ENCODE results near the gene HOXA11. TPM values are rescaled to one million over a fixed set of nuclear protein-coding genes. Genes with fewer than 3 reads are reported as not detected.

Gene HOXA11
- total RNA-seq, 5 donors from 2014 or later (not counting 1 experiment from before 2014, with no cell fraction given): not detected

DNA sequence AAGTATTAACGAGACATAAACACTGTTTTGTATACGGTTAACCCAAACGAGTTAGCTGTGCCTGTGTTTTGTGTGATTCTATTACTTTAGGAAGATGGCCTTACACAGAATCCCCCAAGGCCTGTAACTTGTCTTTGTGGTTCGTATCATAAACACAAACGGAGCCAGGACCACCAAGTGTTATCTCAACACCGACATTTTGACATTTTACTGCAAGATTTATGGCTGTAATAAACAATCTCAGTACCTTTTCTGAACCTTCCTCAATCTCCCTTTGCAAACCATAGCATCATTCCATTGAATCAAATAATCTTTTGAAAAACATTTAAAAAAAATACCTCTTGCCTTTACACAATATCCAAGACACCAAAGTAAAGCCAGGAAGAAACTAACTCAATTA lies 52.1 kb downstream of the HOXA11 start:
- no peak overlapping the region for H3K4me3 Mint-ChIP-seq

DNA sequence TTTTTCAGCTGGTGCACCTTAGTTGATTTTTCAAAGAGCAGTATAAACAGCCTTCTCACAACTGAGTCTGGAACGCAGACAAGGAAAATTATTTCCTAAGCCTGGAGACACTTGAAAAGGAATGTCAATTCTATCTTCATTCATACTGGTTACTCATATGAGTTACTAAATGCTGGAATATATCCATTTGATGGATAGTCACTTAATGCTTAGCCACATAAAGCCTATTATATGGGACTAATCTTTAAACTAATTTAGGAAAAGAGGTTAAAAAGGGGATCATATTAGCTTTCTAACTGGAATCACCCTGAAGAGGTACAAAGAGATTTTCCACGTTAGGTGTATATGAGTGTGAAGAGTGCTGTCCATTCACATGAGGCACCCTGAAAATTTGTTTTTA lies 52.8 kb downstream of the HOXA11 start:
- H3K27ac Mint-ChIP-seq: no peak overlapping the region
- no peaks in the 10 kb centered on the region for H3K36me3 Mint-ChIP-seq
- Histone ChIP-seq H3K27ac (ENCODE audit: low read length) (no peak overlapping the region), H3K27me3 (replicated peaks in 1 of 2; ENCODE audit: control insufficient read depth in 2 of 2, extremely low read depth in 1 of 2, insufficient read depth in 2 of 2, low read length in 1 of 2) (peaks cover 0 to 24% of the 10 kb centered on the region in 2 experiments), H3K9me3 (no peaks in the 10 kb centered on the region), H3K4me3 (ENCODE audit: control insufficient read depth in 1 of 2, extremely low read depth in 1 of 2, low read length in 1 of 2) (no peak overlapping the region), H3K4me1 (ENCODE audit: control insufficient read depth in 1 of 2, extremely low read depth in 1 of 2, insufficient read depth in 2 of 2, low read length in 2 of 2) (peaks cover 4 to 19% of the 10 kb centered on the region in 2 experiments), H3K36me3 (ENCODE audit: control insufficient read depth in 2 of 2, extremely low read depth in 1 of 2, insufficient read depth in 1 of 2, low read length in 1 of 2) (no peaks in the 10 kb centered on the region)
- H3K4me1 Mint-ChIP-seq: peaks cover 0 to 15% (median 5%) of the 10 kb centered on the region in 3 donors
- no peak for DNase-seq
- ChIA-PET CTCF (interaction anchor here (0.6 to 2.2 kb wide), 2 partner anchors 18 to 545 kb away, joined by 3 to 9 read pairs; no protein-coding TSS in a partner anchor), POLR2A (no interaction called here)
- no peaks in the 10 kb centered on the region for H3K9me3 Mint-ChIP-seq
- H3K27me3 Mint-ChIP-seq: peaks cover 18 to 60% of the 10 kb centered on the region in 2 donors
- 86% methylated on average over 1 of the region's 2 CpGs for WGBS (ENCODE audit: insufficient coverage)
- H3K4me3 Mint-ChIP-seq: peak overlapping the region in 1 of 3 donors; percentile 73
- no peak for ATAC-seq (replicated peaks in 1 of 4)

More for the DNA sequence above, 52.1 kb downstream of the HOXA11 start:
- H3K9me3 Mint-ChIP-seq: no peaks in the 10 kb centered on the region
- Histone ChIP-seq H3K9me3 (no peaks in the 10 kb centered on the region), H3K4me1 (ENCODE audit: control insufficient read depth in 1 of 2, extremely low read depth in 1 of 2, insufficient read depth in 2 of 2, low read length in 2 of 2) (peaks cover 4 to 19% of the 10 kb centered on the region in 2 experiments), H3K36me3 (ENCODE audit: control insufficient read depth in 2 of 2, extremely low read depth in 1 of 2, insufficient read depth in 1 of 2, low read length in 1 of 2) (no peaks in the 10 kb centered on the region), H3K27ac (ENCODE audit: low read length) (no peak overlapping the region), H3K4me3 (ENCODE audit: control insufficient read depth in 1 of 2, extremely low read depth in 1 of 2, low read length in 1 of 2) (no peak overlapping the region), H3K27me3 (replicated peaks in 1 of 2; ENCODE audit: control insufficient read depth in 2 of 2, extremely low read depth in 1 of 2, insufficient read depth in 2 of 2, low read length in 1 of 2) (peaks cover 0 to 25% of the 10 kb centered on the region in 2 experiments)
- H3K4me1 Mint-ChIP-seq: peaks cover 0 to 15% (median 5%) of the 10 kb centered on the region in 3 donors
- ChIA-PET POLR2A (no interaction called here), CTCF (no interaction called here)
- H3K27ac Mint-ChIP-seq: no peak overlapping the region
- H3K36me3 Mint-ChIP-seq: no peaks in the 10 kb centered on the region
- no peak for ATAC-seq (replicated peaks in 1 of 4)
- no peak for DNase-seq
- 79% methylated on average over 5 of the region's 6 CpGs for WGBS (ENCODE audit: insufficient coverage)
- H3K27me3 Mint-ChIP-seq: peaks cover 25 to 60% of the 10 kb centered on the region in 2 donors

- Mint-ChIP-seq H3K4me3 (peak overlapping the region; percentile 72 to 74 (median 73)), H3K27me3 (peaks cover 14 to 60% of the 10 kb centered on the region in 2 donors), H3K9me3 (no peaks in the 10 kb centered on the region), H3K36me3 (no peaks in the 10 kb centered on the region), H3K27ac (no peak overlapping the region), H3K4me1 (peaks cover 0 to 15% (median 5%) of the 10 kb centered on the region in 3 donors)
- no peak overlapping the region for H3K27ac ChIP-seq (ENCODE audit: low read length)
- ATAC-seq (replicated peaks in 1 of 4) (peak in 1 of 4 experiments; percentile 5), DNase-seq (no peak)
- H3K27me3 ChIP-seq (replicated peaks in 1 of 2; ENCODE audit: control insufficient read depth in 2 of 2, extremely low read depth in 1 of 2, insufficient read depth in 2 of 2, low read length in 1 of 2): peaks cover 0 to 16% of the 10 kb centered on the region in 2 experiments
- H3K9me3 ChIP-seq: no peaks in the 10 kb centered on the region
- 12% methylated on average over 3 of the region's 12 CpGs for WGBS (ENCODE audit: insufficient coverage)
- ChIA-PET POLR2A (interaction anchor here in 1 of 2 donors (1.1 kb wide), 1 partner anchor 35 kb away, joined by 3 read pairs; no protein-coding TSS in a partner anchor), CTCF (interaction anchor here in 1 of 2 donors (1.1 to 2.2 kb wide), 2 partner anchors 10 to 19 kb away, joined by 3 to 9 read pairs; no protein-coding TSS in a partner anchor)
- H3K4me1 ChIP-seq (ENCODE audit: control insufficient read depth in 1 of 2, extremely low read depth in 1 of 2, insufficient read depth in 2 of 2, low read length in 2 of 2): peaks cover 4 to 19% of the 10 kb centered on the region in 2 experiments
- no peaks in the 10 kb centered on the region for H3K36me3 ChIP-seq (ENCODE audit: control insufficient read depth in 2 of 2, extremely low read depth in 1 of 2, insufficient read depth in 1 of 2, low read length in 1 of 2)
- H3K4me3 ChIP-seq (ENCODE audit: control insufficient read depth in 1 of 2, extremely low read depth in 1 of 2, low read length in 1 of 2): peak overlapping the region; percentile 72 to 89
Observed at GRCh38 chr7:27131390-27131819, 53.6 kb downstream of the HOXA11 start.

Other genes with a start within 250 kb of the HOXA11 start
- under 1 TPM; 0.28 to 0.66 (median 0.54) TPM for gene HOXA1, start 89.2 kb downstream of the HOXA11 start, total RNA-seq
- not detected for gene HOXA2, start 82.5 kb downstream of the HOXA11 start, total RNA-seq
- under 1 TPM in 3 of 5 donors, not detected in 2; 0.25 to 0.38 (median 0.36) TPM for gene HOXA4, start 54.5 kb downstream of the HOXA11 start, total RNA-seq
- gene HOXA5, start 41.6 kb downstream of the HOXA11 start, total RNA-seq: under 1 TPM in 2 of 5 donors, not detected in 3; 0.18 to 0.32 TPM
- gene HOXA6, start 37.5 kb downstream of the HOXA11 start, total RNA-seq: under 1 TPM in 2 of 5 donors, not detected in 3; 0.50 to 0.65 TPM
- gene HOXA3, start 32.6 kb downstream of the HOXA11 start, total RNA-seq: 1 to 10 TPM in 1 of 5 donors, under 1 TPM in 1, not detected in 3; 0.79 to 1.4 TPM
- under 1 TPM in 1 of 5 donors, not detected in 4; 0.67 TPM for gene HOXA7, start 28.6 kb downstream of the HOXA11 start, total RNA-seq
- gene HOXA9, start 19.7 kb downstream of the HOXA11 start, total RNA-seq: under 1 TPM; 0.57 to 0.95 (median 0.79) TPM
- under 1 TPM in 3 of 5 donors, not detected in 2; 0.36 to 0.75 (median 0.51) TPM for gene HOXA10, start 10.9 kb downstream of the HOXA11 start, total RNA-seq
- not detected for gene HOXA13, start 14.9 kb upstream of the HOXA11 start, total RNA-seq
- under 1 TPM in 1 of 5 donors, not detected in 4; 0.16 TPM for gene EVX1, start 57.6 kb upstream of the HOXA11 start, total RNA-seq